Upper lobe of left lung (tissue), 6 donors: Measurements from ENCODE around the gene ANKRD44. TPM values are rescaled to one million over a fixed set of nuclear protein-coding genes. Genes with fewer than 3 reads are reported as not detected.

Source experiments
- ATAC-seq, 2 donors: fragments of 200-7000 bp; cut with Tn5 transposase; one replicate each; pipeline ENCODE4 v1.9.1; 2022; ENCODE audit warnings: mild to moderate bottlenecking in 2 of 2, moderate library complexity in 2 of 2; ENCODE audit not compliant: low FRiP score in 2 of 2
- DNase-seq, 2 donors: peaks; one replicate each; pipeline ENCODE4 v3.0.0-alpha.2; 2019 to 2020
- H3K27ac ChIP-seq, 4 donors: fragments of 200-600 bp; sonication (generic); one replicate each; pipeline ENCODE4 v1.5.1; 2016 to 2019
- H3K27me3 ChIP-seq, 4 donors: fragments of 200-600 bp; sonication (generic); one replicate each; pipeline ENCODE4 v1.5.1; 2017 to 2019
- H3K36me3 ChIP-seq, 4 donors: fragments of 200-600 bp; sonication (generic); one replicate each; pipeline ENCODE4 v1.5.1; 2016 to 2019
- H3K4me1 ChIP-seq, 4 donors: fragments of 200-600 bp; sonication (generic); one replicate each; pipeline ENCODE4 v1.5.1; 2018 to 2019
- H3K4me3 ChIP-seq, 4 donors: fragments of 200-600 bp; sonication (generic); one replicate each; pipeline ENCODE4 v1.5.1; 2017 to 2019; ENCODE audit warnings: mild to moderate bottlenecking in 2 of 4, moderate library complexity in 1 of 4
- H3K9me3 ChIP-seq, 4 donors: fragments of 200-600 bp; sonication (generic); one replicate each; pipeline ENCODE4 v1.5.1; 2018 to 2019
- EP300 ChIP-seq, 4 donors: sonication (generic); formaldehyde crosslinking; IDR thresholded peaks; one replicate each; pipeline ENCODE4 v1.5.1; 2017; ENCODE audit warnings: antibody characterized with exemption in 4 of 4, control low read depth in 2 of 4
- POLR2A ChIP-seq, 4 donors: fragments of 450-650 bp; IDR thresholded peaks; one replicate each; pipeline ENCODE4 v1.5.1; 2016 to 2017; ENCODE audit warnings: antibody characterized with exemption in 4 of 4, mild to moderate bottlenecking in 2 of 4
- POLR2AphosphoS5 ChIP-seq, 2 donors: sonication (generic); formaldehyde crosslinking; IDR thresholded peaks; one replicate each; pipeline ENCODE4 v1.5.1; 2017; ENCODE audit warnings: antibody characterized with exemption in 2 of 2
- WGBS, 2 donors: methylation state at CpG; one replicate each; pipeline ENCODE4 v1.1.5; 2017 to 2018; 5-methylcytosine and 5-hydroxymethylcytosine counted together
- total RNA-seq, 6 donors: library from RNA; depleted of rRNA in 4 of 6; stranded (reverse); fragments of >200 nt in 4 of 6; gene quantifications; one replicate each; pipeline versions ENCODE4 v1.1.0 to v1.2.1, GENCODE V29; 2016 to 2021
- TF ChIP-seq, protein P1 (sequence below), 6 experiments: fragments of 450-650 bp in 4 of 6; fragments of 200-600 bp in 2 of 6; sonication (generic) in 2 of 6; IDR thresholded peaks; one replicate each; pipeline ENCODE4 v1.5.1; 2016 to 2019; ENCODE audit warnings: antibody characterized with exemption in 6 of 6
- donor health status: DM: no; HTN: no; CAD: no; lungs with moderate emphysema.
- donor health status: DM: no; HTN: yes; CAD: no; lungs with severe emphysema.

Gene ANKRD44
- total RNA-seq, 6 donors from 2014 or later: 41.0 to 91.1 (median 61.7) TPM

DNA sequence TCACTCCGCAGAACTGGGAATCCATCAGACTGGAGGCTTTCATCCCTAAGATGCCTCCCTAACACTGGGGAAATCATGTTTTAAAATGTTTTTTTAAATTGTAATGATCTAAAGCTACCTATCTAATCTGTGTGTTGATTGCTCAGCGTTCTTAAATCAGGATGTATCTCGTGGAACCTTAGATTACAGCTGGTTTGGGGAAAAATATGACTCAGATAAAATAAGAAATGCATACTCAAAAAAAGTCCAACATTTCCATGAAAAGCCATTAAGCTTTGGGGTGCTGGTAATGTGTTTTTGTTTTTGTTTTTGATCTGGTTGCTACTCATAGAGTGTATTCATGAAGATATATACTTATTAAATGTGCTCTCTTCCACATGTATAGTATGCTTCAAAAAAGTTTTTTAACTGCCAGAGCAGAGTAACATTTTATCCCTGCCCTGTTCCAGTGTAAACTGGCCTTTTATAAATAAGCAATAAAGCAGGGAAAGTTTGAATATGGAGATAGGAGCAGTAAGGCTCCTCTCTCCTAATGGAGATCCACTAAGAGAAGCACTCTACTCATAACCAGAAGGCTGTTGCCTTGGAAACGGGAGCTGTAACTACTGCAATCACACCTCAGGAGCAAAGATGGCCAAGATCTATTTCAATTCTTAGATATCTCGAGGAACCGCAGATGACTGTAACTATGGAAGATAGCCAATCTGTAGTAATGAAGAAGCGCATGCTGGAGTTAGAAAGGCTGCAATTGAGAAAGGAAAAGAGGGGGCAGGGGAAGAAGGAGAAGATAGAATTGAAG lies 41.6 kb downstream of the ANKRD44 start:
- H3K9me3 ChIP-seq: no peaks in the 10 kb centered on the region
- no peak overlapping the region for H3K27ac ChIP-seq
- H3K27me3 ChIP-seq: no peaks in the 10 kb centered on the region
- no peaks in the 10 kb centered on the region for H3K36me3 ChIP-seq
- peaks cover 22 to 39% (median 27%) of the 10 kb centered on the region in 4 donors for H3K4me1 ChIP-seq
- WGBS, 2 donors: 66 to 72% methylated on average over 7 of the region's 7 CpGs
- DNase-seq (no peak), ATAC-seq (peak in 1 of 2 donors; percentile 64)
- H3K4me3 ChIP-seq: no peak overlapping the region
- TF ChIP-seq, protein P1, sequence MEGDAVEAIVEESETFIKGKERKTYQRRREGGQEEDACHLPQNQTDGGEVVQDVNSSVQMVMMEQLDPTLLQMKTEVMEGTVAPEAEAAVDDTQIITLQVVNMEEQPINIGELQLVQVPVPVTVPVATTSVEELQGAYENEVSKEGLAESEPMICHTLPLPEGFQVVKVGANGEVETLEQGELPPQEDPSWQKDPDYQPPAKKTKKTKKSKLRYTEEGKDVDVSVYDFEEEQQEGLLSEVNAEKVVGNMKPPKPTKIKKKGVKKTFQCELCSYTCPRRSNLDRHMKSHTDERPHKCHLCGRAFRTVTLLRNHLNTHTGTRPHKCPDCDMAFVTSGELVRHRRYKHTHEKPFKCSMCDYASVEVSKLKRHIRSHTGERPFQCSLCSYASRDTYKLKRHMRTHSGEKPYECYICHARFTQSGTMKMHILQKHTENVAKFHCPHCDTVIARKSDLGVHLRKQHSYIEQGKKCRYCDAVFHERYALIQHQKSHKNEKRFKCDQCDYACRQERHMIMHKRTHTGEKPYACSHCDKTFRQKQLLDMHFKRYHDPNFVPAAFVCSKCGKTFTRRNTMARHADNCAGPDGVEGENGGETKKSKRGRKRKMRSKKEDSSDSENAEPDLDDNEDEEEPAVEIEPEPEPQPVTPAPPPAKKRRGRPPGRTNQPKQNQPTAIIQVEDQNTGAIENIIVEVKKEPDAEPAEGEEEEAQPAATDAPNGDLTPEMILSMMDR (IDR thresholded peaks at IDR 0.05): no peak
- TF ChIP-seq POLR2AphosphoS5 (IDR thresholded peaks at IDR 0.05): no peak

DNA sequence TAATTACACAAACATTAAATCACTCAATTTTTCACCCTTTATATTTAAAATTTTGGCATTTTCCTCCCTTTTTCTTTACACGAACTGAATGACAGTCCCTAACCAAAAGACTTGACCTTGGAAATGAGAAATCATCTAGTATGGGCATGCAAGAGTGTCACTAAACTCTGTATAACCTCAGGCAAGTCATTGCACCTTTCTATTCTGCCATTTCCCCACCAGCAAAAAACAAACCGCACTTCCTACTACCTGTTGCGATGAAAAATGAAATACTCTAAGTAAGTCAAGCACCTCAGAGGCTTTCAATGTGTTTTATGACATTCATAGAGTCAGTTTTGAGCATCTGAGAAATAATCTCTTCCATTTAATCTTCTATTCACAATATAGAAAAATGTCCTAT lies 44.1 kb downstream of the ANKRD44 start:
- no peaks in the 10 kb centered on the region for H3K9me3 ChIP-seq
- no peak for DNase-seq
- ATAC-seq: no peak
- no peak for TF ChIP-seq EP300 (IDR thresholded peaks at IDR 0.05)
- TF ChIP-seq, protein P1 (IDR thresholded peaks at IDR 0.05): no peak
- TF ChIP-seq POLR2A (IDR thresholded peaks at IDR 0.05): no peak
- peak overlapping the region in 1 of 4 donors; percentile 9 for H3K27ac ChIP-seq
- no peak overlapping the region for H3K4me3 ChIP-seq
- no peaks in the 10 kb centered on the region for H3K36me3 ChIP-seq
- peaks cover 23 to 52% (median 30%) of the 10 kb centered on the region in 4 donors for H3K4me1 ChIP-seq
- no peaks in the 10 kb centered on the region for H3K27me3 ChIP-seq
- 63 to 76% methylated on average over 3 of the region's 3 CpGs for WGBS, 2 donors

DNA sequence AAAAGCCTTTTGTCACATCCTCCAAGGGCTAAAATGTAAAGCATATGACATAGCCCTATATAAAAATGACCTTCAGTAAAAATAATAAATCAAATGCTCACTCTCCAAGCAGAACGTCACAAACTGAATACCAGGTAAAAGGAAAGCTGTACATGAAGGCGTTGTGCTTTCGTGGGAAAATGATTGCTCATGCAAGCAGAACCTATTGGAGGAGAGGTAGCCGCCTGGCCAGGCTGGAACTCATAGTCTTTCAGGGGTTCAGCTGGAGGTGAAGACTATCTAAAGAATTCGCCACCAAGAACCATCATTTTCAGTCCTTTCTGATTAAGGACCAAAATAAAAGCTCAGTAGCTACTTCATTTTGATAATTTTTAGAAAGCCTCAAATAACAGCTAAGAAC lies 44.7 kb downstream of the ANKRD44 start:
- H3K27ac ChIP-seq: peak overlapping the region in 1 of 4 donors; percentile 9
- H3K4me3 ChIP-seq: no peak overlapping the region
- H3K4me1 ChIP-seq: peaks cover 25 to 49% (median 30%) of the 10 kb centered on the region in 4 donors
- no peaks in the 10 kb centered on the region for H3K27me3 ChIP-seq
- no peak for ATAC-seq
- H3K9me3 ChIP-seq: no peaks in the 10 kb centered on the region
- WGBS, 2 donors: 86 to 90% methylated on average over 5 of the region's 5 CpGs
- H3K36me3 ChIP-seq: no peaks in the 10 kb centered on the region
- no peak for DNase-seq
- no peak for TF ChIP-seq POLR2AphosphoS5 (IDR thresholded peaks at IDR 0.05)
- no peak for TF ChIP-seq EP300 (IDR thresholded peaks at IDR 0.05)
- TF ChIP-seq, protein P1 (IDR thresholded peaks at IDR 0.05): no peak
- TF ChIP-seq POLR2A (IDR thresholded peaks at IDR 0.05): no peak

DNA sequence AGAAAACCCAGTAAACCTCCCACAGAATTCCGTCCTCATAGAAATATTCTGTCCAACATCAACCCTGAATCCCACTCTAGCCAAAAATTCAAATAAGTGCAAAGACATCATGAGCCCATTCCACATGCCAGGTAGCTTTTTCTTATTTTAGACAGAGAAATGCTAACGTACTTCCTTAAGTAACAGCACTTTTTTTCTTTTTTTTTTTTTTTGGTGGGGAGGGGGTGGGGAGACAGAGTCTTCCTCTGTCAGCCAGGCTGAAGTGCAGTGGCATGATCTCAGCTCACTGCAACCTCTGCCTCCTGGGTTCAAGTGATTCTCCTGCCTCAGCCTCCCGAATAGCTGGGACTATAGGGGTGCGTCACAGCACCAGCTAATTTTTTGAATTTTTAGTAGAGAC lies 45.5 kb downstream of the ANKRD44 start:
- DNase-seq: no peak
- no peak for ATAC-seq
- H3K27ac ChIP-seq: no peak overlapping the region
- WGBS, 2 donors: 85 to 86% methylated on average over 4 of the region's 4 CpGs
- H3K4me3 ChIP-seq: no peak overlapping the region
- peaks cover 23 to 42% (median 29%) of the 10 kb centered on the region in 4 donors for H3K4me1 ChIP-seq
- no peaks in the 10 kb centered on the region for H3K27me3 ChIP-seq
- no peaks in the 10 kb centered on the region for H3K36me3 ChIP-seq
- H3K9me3 ChIP-seq: no peaks in the 10 kb centered on the region
- no peak for TF ChIP-seq POLR2AphosphoS5 (IDR thresholded peaks at IDR 0.05)
- no peak for TF ChIP-seq POLR2A (IDR thresholded peaks at IDR 0.05)
- TF ChIP-seq, protein P1 (IDR thresholded peaks at IDR 0.05): no peak
- TF ChIP-seq EP300 (IDR thresholded peaks at IDR 0.05): no peak

DNA sequence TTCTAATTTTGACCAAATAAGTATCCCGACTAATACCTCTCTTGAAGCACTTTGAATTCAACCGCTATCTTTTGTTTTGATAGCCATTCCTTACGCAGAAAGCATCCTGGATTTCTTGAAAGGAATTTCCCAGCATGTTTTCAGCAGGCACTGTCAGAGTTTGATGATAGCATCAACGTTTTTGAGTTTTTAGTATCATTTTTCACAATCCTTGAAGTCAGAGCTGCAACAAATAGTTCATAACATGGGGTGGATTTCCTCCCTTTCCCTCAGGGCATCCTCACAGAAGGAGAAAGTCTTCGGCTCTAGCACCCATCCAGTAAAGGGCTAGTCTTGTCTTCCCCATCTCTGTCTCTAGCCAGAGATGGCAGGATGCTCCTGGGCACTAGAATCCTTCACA lies 46.2 kb downstream of the ANKRD44 start:
- no peak for ATAC-seq
- 62 to 66% methylated on average over 5 of the region's 5 CpGs for WGBS, 2 donors
- Histone ChIP-seq H3K4me1 (peaks cover 17 to 38% (median 26%) of the 10 kb centered on the region in 4 donors), H3K36me3 (no peaks in the 10 kb centered on the region), H3K27me3 (no peaks in the 10 kb centered on the region), H3K27ac (peak overlapping the region in 2 of 4 donors; percentile 21 to 62), H3K4me3 (no peak overlapping the region), H3K9me3 (no peaks in the 10 kb centered on the region)
- no peak for DNase-seq
- TF ChIP-seq, protein P1 (IDR thresholded peaks at IDR 0.05): no peak
- TF ChIP-seq POLR2AphosphoS5 (IDR thresholded peaks at IDR 0.05) (no peak), EP300 (IDR thresholded peaks at IDR 0.05) (no peak), POLR2A (IDR thresholded peaks at IDR 0.05) (no peak)
